Measurements from ENCODE around the gene COQ10B.
"Not testable (repeated sequence)": the region's sequence is repeated elsewhere in the genome, so short reads cannot be mapped to it uniquely, and the experiment has no call there.

The COQ10B gene

DNA sequence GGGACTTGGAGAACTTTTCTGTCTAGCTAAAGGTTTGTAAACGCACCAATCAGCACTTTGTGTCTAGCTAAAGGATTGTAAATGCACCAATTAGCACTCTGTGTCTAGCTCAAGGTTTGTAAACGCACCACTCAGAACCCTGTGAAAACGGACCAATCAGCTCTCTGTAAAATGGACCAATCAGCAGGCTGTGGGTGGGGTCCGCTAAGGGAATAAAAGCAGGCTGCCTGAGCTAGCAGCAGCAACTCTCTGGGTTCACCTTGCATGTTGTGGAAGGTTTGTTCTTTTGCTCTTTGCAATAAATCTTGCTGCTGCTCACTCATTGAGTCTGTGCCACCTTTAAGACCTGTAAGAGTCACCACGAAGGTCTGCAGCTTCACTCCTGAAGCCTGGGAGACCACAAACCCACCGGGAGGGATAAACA is 2.4 kb upstream of the COQ10B start:
- DNase-seq = not testable (repeated sequence)

DNA sequence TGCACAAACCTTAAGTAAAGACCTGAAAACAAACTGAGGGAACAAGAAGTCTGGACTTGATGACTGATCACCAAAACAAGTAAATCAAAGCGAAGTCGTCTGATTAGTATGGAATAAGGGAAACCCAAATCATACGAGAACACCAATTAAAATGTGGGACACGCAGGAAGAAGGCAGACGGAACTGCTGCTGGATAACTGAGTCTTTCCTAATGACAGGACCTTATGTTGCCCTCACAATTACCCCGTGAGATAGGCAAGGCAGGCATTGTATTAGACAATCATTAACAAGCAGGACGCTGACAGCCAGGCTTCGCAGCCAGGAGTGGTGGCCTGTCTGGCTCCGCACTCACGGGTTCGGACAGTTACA is 614 bp upstream of the COQ10B start:
- no peak for DNase-seq

DNA sequence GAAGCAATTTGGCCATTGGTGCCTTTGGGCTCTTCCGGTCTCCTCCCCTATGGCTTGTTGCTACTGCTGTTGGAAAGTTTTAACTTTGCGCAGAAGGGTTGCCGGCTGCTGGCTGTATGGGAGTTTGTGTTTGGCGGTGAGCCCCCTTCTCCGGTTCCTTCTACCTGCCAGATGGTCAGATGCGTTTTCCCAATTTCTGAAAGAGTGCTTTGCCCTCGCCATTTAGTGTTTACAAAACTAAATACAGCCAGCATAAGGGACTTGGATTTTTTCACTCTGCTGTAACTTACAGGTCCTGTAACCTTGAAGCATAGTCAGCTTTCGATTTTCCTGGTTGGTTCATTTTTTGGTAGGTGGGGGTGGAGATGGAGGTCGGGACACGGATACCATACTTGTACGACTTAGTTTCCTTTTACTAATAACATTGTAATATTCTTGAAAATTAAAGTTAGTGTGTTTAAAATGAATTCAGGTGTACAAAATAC is 604 bp downstream of the COQ10B start:
- DNase-seq = peak in 7 of 56 donors; percentile 32 to 70 (median 56)

DNA sequence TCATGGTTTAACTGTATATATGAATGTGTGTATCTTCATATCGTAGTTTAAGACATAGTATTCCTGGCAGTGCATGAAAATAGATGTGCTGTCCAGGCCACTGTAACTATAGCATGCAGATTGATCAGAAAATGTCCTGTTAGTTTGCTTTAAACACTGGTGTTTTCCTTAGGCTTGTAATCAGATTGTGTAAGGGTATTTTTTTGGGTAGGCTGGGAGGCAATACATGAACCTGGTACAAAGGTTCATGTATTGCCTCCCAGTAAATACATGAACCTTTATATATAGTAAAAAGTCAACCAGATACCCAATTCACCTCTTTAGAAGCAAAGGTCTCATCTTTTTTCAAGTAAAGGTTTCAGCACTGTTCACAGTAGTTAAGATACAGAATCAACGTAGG is 1.6 kb downstream of the COQ10B start:
- no peak for DNase-seq

DNA sequence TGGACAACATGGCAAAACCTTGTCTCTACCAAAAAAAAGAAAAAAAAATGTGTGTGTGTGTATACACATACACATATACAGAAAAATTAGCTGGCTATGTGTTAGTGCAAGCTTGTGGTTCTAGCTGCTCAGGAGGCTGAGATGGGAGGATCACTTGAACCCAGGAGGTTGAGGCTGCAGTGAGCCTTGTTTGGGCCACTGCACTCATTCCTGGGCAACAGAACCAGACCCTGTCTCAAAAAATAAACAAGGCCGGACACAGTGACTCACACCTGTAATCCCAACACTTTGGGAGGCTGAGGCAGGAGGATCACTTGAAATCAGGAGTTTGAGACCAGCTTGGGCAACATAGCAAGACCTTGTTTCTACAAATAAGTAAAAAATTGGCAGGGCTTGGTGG is 2.1 kb downstream of the COQ10B start:
- DNase-seq = no peak

DNA sequence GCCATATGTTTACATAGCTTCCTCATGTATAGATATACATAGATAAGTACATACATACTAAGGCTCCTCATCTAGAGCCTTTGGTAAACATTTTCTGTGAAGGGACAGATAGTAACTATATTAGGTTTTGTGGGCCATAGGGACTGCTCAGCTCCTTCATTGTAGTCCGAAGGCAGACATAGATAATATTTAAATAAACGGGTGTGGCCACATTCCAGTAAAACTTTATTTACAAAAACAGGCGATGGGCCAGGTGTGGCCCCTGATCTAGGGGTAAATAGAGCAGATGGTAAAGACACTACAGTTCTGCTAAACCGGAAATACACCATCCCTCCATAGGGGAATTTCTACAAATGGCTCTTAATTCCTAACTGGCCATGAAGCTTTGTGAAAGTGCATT is 7.3 kb downstream of the COQ10B start:
- no peak for DNase-seq

DNA sequence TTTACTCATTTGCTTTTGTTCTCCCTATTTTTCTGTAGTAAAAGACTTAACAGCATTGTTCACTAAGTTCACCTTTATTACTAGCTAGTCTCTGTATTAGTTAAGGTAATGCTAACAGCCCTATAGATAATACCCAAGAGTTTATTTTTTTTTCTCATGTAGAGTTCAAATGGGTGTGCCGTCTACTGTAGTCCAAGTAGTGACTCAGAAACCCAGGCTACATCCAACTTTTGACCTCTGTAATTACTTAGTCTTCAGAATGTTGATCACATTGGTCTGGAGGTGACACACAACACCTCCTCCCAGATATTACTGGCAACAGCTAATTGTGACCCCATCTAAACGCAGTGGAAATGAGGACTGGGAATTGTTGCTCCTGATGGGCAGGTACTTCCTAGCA is 7.7 kb downstream of the COQ10B start:
- no peak for DNase-seq

DNA sequence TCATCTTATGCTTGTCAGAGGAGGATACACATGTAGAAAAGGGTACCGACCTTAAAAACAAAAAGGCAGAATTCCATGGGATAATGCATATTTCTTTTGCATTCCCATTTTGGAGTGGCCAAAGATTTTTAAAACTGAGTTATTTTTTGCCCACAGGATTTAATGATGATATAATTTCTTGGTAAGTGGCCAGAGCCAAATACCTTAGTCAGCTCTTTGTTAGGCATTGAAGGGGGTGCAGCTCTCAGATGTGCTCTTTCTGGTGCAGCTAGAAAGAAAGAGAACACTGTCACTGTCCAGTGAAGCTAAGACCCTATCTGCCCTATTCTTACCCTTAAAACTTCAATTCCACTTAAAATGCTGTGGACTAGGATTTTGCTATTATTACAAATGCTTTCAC is 10.8 kb downstream of the COQ10B start:
- DNase-seq = no peak

DNA sequence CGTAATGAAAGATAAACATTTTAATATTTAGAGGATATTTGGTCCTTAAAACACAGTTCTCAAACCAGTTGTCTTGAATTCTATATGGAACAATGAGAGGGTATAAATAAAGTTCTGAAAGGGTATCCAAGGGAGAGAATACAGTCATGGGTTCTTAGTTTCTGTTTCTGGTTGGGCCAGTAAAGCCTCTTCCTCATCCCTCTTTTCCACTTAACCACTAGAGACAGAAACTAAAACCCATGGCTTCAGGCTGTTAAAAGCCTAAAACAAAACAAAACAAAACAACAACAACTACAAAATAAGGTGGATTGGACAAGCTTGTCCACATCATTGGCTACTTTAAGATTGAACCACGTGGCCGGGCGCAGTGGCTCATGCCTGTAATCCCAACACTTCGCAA is 18.8 kb downstream of the COQ10B start:
- no peak for DNase-seq

DNA sequence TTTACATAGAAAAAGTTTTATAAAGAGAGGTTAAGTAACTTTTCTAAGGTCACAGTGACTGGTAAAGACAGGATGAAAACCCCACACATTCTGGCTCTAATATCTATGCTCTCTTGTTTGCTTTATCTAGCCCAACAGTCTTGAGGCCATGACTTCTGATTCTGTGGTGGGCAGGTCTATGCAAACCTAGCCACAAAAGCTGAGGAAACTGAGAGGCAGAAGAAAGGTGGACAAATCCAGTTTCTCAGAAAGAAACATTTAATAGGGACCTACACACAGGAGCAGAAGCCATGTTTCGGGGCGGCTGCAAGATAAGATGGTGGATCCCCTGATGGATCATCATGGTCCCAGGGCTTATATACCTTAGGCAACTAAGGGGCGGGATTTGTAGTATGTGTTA is 24.4 kb downstream of the COQ10B start:
- DNase-seq = no peak

DNA sequence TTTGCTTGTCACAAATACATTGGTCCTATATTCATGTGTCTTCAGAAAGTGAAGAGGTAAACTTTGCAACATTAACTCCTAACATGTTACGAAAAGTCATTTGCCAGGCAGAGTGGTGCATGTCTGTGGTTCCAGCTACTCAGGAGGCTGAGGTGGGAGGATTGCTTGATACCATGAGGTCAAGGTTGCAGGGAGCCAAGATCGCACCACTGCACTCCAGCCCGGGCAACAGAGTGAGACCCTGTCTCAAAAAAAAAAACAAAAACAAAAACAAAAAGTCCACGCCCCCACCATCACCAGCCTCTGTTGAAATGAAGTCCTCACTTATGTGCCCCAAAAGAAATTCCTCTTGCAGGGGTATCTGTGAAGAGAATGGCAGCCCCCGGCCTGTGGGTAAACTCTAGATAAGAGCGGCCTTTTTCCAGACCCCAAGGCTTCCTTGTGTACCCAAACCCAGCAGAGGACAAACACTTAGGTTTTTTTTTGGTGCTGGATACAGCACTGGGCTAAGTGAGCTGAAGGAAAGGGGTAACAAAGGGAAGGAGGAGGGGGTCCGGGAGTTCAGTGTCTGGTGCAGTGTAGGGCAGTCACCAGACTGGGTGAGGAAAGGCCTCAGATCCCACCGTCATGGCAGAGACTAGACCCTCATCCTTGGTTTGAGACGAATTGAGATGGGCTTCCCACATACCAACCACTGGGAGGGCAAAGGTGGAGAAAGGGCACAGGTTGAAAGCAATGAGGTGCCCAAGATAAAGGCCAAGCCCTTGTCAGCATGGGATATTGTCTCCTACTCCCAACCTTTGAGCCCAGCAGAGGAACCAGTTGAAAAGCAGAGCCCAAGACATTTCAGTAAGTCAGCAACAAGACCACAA is 27.0 kb downstream of the COQ10B start:
- no peak for DNase-seq

DNA sequence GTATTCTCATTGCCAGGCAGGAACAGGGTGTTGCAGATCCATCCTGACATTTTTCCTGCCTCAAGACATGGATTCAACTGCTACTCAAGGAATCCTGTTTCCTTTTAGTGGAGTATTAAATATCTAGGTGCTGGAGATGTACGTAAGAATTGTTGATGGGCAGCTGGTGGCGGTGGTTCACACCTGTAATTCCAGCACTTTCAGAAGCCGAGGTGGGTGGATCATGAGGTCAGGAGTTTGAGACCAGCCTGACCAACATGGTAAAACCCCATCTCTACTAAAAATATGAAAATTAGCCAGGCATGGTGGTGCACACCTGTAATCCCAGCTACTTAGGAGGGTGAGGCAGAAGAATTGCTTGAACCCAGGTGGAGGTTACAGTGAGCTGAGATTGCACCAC is 30.9 kb downstream of the COQ10B start:
- DNase-seq = not testable (repeated sequence)

DNA sequence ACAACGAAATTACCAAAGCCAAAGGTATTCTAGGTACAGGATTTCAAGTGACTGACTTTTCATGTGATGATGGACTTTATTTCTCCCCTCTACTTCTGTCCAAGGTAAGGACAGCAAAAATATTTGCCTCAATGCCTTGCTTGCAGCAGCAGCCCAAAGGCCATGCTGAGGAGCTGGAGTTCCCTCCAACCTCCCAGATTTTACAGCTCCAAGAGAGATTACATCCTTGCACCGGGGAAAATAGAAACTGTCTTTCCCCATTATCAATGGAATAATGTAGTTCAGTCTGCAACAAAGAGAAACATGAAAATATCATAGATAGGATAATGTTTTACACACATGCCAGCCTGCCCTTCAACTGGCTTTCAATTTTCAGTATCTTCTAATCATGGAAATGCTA is 32.8 kb downstream of the COQ10B start:
- DNase-seq = no peak

DNA sequence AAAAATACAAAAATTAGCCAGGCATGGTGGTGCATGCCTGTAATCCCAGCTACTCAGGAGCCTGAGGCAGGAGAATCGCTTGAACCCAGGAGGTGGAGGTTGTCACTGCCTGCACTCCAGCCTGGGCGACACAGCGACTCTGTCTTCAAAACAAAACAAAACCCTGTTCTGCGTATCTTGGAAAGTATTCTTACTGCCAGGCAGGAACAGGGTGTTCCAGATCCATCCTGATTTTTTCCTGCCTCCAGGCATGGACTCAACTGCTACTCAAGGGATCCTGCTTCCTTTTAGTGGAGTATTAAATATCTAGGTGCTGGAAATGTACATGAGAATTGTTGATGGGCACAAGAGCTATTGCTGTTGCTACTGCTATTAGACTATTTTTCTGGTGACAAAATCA is 34.0 kb downstream of the COQ10B start:
- DNase-seq = no peak

DNA sequence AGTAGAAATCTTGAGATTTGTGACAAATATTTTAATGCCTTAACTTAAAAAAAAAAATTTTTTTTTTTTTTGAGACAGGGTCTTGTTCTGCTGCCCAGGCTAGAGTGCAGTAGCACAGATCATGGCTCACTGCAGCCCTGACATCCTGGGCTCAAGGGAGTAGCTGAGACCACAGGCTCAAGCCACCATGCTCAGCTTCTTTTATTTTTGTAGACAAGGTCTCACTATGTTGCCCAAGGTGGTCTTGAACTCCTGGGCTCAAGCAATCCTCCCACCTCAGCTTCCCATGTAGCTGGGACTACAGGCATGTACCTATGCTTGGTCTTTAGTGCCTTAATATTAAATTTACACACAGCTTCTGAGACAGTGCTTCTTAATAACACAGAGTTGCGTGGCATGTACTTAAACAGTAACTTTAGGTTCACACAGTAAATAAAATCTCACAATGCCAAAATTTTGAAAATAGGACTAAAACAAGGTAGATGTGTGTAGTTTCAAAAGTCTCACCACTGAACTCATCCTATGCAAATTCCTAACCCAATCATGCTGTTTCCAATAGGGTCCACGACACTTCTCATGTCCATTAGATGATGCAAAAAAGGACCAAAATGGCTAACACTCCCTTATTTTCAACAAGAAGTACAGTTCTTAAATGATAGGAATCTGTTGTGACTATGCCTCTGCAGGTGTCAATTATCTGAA is 42.2 kb downstream of the COQ10B start:
- no peak for DNase-seq

DNA sequence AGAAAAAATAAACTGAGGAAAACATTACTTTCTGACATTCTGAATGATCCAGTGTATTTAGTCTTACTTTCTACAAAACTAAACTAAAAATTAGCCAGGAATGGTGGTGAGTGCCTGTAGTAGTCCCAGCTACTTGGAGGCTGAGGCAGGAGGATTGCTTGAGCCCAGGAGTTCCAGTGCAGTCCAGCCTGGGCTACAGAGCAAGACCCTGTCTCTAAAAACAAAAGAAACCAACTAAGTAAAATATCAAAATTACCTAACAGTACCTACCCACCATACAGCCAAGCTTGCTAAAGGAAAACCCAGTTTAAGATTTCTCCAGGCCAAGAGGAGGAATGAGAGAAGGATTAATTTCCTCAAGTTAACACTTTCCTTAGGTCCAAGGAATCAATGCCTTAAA is 43.3 kb downstream of the COQ10B start:
- DNase-seq = no peak

DNA sequence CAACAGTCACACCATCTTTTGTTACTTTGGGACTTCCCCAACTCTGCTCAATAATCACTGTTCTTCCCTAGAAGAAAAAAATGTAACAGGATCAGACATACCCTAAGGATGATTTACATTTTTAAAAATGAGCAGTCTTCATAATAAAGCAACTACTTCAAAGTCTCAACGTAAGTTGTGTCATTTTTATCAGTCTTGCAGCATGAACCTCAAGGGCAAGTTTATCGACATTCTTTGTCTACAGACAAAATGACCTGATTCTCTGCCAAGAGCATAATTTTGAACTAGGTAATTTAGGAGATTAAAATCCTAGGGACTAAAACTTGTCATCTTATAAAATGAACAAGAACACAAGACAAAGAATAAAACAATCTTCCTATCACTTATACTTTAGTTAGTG is 44.0 kb downstream of the COQ10B start:
- DNase-seq = no peak

DNA sequence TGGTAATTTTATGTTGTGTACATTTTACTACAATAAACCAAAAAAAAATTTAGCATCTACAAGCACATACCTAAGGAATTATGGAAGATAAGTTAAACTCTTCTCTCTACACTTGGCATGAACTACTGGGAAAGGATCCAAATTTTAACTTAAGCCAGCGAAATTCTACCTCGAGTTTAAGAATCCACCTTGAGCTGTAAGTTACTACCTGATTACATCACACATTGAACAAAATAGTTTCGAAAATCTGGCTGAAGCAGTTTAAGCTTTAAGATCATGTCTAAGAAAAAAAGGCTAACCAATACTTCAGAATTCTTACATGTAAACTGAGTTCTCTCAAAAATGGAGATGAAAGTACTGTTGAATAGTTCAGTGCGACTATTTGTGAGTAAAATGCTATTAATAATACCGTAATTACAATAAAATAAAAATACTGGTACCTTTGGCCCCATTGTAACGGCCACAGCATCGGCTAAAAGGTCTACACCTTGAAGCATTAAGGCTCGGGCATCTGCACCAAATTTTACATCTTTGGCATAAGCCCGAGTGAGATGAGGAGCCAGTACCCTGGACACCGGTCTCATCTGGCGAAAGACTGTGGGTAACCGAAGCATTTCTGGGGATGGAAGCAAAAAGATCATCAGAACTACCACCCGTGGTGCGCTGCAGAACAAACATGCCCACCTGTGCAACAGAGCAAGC is 45.0 kb downstream of the COQ10B start:
- no peak for DNase-seq

DNA sequence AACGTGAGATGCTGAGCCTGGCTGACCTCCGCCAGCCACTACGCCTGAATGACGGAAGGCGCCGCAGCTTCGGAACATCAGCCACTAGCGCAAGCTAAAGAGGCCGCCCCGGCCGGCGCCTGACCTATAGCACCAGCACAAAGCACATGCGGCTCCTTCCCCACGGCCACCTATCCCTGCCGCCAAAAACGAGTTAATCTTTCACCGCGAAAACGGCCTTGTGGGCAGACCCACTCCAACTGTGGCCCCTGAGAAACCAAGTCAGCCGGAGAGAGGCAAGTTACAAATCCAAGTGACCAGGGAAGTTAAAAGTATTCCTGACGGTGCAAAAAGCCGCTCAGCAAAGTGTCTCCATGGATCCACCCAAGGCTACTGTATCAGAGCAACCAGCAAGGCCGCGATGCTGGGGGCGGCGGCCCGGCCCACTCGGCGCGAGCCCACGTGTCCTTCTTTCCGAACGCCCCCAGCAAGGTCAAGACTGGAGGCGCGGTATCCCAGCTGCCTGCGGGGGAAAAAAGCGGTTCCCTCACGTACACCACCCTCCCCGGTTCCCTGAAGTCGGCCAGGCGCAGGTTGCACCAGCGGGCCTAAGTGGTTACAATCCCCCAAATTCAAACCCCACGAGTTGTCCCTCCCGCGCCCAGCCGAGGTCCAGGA is 45.7 kb downstream of the COQ10B start:
- peak in 40 of 56 donors; percentile 7 to 80 (median 48) for DNase-seq

DNA sequence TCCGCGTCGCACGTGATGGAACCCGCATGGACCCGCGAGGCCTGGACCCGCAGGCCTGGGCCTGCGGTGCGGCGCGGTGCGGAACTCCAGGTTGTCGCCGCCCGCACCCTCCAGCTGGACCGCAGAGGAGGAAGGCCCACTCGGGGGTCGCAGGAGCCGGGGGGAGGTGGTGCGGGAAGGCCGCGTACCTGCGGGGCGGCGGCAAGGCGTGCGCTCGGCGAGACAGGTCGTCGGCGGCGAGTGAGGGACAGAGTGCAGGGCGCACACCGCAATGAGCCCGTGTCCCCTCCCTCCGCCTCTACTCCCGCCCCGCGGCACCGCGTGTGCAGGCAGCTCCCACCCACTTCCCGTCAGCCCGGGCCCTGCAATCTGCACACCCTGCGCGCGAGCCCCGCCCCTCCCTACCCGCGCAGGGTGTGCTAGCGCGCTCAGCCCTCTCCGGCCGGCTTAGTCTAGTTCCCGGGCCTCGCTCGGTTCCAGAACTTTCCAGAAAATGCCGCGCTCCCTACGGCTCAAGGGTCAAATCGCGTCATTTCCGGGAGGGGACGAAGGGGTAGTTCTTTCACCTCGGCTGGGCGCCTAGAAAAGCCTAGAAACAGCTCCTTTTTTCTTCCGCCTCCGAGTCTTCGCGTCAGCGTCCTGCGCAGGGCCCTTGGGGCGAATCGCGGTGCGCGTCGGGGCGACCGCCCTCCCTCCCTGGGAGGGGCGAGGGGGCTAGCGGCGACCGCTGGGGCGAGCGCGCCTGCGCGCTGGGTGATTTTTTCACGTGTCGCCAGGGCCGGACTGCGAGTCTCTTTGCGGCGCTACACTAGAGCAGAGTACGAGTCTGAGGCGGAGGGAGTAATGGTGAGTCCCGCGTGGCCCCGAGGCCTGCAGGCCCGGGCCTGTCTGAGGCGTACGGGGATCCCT is 46.5 kb downstream of the COQ10B start, which contains the start of the genes HSPD1 and HSPE1:
Gene HSPD1 (minus strand): TSS at position 247 of the 909 bp plus-strand sequence. CDS start 992 bp downstream, outside the sequence.
Gene HSPE1 (plus strand): TSS at position 786 of the 909 bp plus-strand sequence. CDS start 58 bp downstream, at position 844.
- DNase-seq = peak; percentile 82 to 100 (median 98)

Data from amygdala (tissue), 56 donors.